Stimulated activated CD8-positive, alpha-beta memory T cell treated with anti-CD3 and anti-CD28 coated beads, Interleukin-7, amount 100 ng/mL, for 48 hours (primary cell): ENCODE measurements around the gene CHAC1.

Experiments used
- DNase-seq, 2 donors: peaks; one replicate each; pipeline ENCODE4 v3.0.0-alpha.2; 2020; ENCODE audit warnings: low read depth in 1 of 2; ENCODE audit errors: extremely low read depth in 1 of 2

CHAC1 gene

DNA sequence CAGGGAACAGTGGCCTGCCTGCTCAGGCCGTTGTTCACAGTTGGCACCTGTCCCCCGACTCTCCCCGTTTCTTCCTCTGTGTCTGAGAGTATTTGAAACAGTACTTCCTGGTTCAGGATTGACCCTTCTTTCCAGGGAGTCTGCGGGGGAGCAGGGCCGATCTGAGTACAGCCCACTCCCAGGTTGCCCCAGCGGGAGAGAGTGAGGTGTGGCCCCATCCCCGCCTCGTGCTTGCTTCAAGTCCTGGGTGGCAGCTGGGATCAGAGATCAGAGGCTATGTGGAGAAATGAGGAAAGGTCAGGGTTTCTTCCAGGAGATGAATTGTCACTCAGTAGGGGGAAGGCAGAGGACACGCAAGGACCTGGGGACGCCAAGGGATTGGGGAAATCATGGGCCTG is 30.7 kb upstream of the CHAC1 start:
- no peak for DNase-seq

DNA sequence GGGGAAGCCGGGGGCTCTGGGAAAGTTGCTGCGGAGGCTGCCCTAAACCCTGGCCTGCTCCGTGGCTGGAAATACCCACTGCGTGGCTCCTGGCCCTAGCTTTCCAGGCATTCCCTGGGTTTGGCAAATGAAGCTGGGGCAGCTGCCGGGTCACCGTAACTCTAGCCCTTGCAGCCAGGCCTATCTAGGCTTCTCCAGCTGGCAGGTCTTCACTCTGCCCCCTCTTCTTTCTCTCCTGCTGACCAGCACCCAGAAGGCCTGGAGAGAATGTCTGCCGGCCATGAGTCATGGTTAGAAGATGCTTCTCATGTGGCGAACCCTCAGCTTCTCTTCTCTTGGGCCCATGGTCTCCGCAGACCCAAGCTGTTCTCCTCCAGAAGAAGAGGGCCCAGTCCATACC is 29.7 kb upstream of the CHAC1 start:
- DNase-seq, result no peak

DNA sequence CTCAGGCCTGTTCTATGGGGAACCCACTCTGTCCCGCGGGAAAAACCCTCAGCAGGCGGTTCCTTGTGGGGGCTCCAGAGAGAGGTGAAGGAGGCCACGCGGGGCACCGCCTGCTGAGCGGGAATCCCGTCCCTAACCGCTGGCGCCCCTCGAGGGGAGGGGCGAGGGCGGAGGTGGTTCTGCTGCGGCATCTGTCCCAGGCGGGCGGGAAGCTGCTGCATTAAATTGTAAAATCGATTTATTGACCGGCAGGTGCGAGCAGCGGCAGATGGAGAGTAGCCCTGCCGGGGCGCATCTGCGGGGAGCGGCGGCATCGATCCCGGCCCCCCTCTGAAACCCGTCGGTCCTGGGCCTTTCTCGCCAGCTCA is 27.8 kb upstream of the CHAC1 start:
- DNase-seq, result no peak

DNA sequence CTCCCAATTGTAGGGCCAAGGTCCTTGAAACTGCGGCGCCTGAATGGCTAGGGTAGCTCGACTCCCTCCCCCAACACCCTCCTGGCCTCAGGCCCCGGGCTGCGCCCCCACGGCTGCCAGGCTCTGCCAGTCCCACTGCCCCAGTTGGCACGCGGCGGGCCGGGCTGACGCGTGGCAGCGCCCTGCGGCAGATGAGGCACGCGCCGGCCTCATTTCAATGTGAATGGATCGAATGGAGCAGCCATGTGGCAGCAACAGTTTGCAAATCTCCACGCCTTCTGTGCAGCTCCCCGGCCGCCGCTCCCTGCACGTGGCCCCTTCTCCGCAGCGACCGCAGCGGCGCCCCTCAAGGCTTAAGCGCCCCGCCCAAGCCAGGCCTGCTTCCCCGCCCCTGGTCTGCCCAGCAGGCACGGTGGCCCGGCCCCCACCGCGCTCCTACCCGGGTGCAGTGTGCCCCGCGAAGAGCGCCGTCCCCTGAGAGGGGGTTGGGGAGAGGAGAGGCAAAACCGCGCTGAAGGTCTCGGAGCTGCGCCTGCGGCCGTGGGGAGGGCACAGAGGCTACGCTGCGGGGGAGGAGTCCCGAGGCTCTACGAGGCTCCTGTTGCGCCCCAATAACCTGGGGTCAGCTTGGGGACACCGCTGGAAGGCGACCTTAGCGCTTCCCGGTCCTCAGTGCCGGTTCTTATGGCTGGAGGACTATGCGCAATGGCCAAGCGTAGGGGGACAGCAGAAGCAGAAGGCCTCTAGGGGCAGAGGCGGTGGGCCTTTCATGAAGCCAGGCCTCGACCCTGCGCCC is 27.2 kb upstream of the CHAC1 start:
- no peak for DNase-seq

DNA sequence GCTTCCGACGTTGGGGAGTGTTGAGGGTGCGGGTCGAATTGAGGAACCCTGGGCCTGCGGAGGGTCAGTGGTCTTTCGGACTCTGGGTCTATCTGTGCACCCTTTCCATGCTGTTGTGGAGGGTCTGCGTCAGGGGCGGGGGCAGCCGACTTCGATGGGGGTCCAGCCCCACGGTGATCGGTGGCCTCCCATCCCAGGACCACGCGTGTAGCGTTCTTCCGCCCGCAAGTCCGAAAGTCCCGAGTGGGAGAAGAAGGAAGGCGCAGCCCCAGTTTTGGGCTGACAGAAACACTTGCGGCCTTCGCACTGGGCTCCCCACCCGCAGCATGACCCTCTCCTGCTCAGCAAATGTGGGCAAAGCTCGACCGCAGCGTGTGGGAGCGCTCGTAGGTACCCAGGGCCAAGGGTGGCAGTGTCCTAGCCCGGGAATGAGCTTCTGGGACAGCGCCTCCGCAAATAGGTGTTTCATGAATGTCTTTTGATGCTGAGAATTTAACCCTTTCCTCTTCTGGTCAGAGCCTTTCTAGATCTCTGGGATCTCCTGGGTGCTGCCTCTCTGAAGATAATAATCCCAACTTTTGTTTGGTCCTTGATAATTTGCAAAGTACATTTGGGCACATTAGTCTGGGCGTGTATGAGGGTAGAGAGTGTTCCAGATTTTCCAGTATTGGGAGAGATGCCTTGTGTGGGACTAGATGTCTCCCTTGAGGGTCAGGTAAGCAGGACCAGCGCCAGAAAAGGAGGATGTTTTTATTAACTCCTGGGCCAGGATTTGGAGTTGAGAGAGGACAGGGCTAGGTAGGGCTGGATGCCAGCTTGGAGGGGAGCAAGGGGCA is 26.4 kb upstream of the CHAC1 start:
- no peak for DNase-seq

DNA sequence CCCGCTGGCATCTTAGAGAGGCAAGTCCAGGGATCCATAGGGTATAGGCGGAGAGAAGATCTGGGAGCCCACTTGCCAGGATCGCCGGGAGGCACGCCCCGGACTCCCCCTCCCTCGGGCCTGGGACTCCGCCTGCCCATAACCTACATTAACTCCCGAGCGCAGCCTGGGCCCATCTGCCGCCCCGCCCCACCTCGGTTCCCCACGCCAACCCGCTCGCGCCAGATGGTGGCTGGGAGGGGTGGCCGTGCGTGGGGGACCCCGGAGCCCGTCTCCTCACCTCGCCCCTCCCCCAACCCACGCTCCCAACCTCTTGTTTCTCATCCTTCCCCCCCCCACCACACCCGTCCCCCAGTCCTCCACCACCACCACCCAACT is 25.8 kb upstream of the CHAC1 start:
- DNase-seq, result no peak

DNA sequence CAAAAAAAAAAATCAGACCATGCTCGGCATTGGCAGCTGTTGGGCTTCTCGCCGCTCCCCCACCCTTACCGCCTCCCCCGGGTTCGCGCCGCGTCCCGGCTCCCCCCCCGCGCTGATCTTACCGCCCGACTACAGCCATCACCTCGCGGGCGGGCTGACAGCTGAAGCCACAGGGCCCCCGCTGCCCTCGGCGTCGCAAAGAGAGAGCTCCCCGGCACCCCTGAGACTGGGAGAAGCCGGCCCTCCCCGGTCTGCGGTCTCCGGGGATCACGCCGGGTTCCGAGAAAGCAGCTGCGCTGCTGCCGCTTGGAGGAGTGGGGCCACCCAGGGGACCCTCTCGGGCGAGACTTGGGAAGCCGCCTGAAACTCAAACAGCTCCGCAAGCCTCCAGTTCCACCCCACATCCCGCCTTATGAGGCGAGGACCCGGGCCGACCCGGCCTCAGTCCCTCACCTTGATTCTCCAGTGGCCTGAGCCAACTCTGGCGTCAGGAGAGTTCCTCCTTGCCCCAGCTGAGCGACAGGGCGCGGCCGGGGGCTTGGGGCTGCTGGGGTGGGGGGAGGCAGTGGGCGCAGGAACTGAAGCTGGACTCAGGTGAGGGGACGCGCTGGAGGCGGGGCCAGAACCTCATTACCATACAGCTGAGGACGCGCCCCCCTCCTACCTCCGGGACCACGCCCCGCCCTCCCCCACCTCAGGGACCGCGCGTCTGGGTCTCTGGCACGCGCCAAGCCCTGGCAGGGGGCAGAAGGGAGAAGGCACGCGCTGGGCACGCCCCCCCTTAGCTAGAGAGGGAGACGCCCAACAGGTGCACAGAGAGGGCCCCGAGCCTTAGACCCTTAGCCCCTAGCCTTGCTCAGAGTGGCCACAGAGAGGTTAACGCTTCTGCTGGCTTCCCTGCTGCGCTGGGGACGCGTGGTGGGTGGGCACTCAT is 25.1 kb upstream of the CHAC1 start:
- DNase-seq, result no peak

DNA sequence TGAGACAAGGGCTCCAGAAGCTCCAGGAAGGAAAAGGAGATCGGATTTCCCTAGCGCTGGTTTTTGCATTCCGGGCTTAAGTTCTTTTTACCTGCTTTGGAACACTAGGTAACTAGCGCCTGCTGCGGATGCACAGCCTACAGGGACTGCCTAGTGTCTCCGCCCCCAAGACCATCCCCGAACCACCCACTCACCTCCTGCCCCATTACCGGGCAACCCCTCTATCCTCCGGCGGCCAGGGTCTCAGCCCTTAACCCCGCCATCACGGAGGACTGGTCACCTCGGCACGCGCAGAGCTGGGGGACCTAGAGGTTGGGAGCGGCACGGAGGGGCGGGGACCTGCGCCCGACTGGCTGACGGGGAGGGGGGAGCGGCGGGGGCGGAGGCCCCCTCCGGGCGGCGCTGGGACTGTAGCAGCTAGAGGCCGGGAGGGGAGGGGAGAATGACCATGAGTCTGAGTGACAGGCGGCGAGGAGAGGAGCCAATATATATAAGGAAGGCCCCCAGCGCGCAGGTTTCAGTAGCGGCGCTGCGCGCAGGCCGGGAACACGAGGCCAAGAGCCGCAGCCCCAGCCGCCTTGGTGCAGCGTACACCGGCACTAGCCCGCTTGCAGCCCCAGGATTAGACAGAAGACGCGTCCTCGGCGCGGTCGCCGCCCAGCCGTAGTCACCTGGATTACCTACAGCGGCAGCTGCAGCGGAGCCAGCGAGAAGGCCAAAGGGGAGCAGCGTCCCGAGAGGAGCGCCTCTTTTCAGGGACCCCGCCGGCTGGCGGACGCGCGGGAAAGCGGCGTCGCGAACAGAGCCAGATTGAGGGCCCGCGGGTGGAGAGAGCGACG is 24.2 kb upstream of the CHAC1 start, which contains the start of gene DLL4:
Gene DLL4, plus strand, starts transcription at position 520 of the 839 bp plus-strand sequence. CDS start 329 bp downstream, outside the sequence.
- no peak for DNase-seq

DNA sequence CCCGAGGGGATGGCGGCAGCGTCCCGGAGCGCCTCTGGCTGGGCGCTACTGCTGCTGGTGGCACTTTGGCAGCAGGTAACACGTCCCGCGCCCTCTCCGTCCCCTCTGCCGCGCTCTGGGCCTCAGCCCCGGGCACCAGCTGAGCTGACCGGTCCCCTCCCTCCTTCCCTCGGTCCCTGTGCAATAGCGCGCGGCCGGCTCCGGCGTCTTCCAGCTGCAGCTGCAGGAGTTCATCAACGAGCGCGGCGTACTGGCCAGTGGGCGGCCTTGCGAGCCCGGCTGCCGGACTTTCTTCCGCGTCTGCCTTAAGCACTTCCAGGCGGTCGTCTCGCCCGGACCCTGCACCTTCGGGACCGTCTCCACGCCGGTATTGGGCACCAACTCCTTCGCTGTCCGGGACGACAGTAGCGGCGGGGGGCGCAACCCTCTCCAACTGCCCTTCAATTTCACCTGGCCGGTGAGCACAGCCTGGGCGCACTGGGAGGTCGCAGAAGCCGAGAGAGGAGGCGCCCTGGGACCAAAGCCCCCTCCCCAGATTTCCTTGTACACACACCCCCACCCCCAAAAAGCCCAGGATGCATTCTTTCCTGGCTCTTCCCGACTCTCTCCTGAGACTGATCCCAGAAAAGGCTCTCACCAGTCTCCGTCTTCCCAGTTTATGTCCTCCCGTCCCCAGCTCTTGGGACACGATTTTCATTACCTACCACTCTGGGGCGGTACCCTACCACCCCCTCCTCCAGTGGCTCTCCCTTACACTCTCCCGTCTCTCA is 23.4 kb upstream of the CHAC1 start:
- DNase-seq, result no peak

DNA sequence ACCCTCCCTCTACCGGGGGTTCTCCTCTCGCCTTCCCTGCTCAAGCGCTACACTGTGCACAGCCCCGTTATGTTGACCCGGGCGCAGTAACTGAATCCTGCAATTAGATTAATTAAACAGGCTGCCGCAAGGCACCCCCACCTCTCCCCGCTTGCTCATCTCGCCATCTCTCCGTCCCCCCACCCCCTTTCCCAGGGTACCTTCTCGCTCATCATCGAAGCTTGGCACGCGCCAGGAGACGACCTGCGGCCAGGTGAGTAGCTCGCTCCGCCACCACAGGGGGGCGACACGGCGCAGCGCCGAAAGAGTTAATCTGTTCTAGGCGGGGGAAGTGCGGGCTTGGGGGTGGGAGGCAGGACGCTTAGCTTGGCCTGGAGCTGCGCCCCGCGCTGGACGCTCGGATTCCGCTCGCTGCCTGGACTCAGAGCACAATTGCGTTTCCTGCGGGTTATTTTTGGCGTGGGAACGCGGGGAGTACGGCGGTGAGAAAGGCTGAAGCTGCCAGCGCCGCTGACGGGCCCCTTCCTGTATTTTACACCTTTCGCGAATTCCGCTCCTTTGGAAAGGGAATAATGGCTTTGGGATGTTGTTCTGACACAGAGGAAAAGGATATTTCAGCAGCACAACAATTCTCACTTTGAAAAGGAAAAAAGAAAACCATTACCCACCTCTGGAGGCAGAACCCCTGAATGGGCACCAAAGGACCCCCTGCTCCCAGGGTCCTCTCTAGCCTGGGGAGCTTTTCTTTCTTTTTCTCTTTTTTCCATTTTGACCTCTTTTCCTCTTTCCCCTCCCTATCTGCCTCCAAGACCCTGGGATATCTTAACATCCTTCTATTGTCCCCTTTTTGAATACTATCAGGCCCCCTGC is 22.6 kb upstream of the CHAC1 start:
- peak in 1 of 2 donors; percentile 33 for DNase-seq

DNA sequence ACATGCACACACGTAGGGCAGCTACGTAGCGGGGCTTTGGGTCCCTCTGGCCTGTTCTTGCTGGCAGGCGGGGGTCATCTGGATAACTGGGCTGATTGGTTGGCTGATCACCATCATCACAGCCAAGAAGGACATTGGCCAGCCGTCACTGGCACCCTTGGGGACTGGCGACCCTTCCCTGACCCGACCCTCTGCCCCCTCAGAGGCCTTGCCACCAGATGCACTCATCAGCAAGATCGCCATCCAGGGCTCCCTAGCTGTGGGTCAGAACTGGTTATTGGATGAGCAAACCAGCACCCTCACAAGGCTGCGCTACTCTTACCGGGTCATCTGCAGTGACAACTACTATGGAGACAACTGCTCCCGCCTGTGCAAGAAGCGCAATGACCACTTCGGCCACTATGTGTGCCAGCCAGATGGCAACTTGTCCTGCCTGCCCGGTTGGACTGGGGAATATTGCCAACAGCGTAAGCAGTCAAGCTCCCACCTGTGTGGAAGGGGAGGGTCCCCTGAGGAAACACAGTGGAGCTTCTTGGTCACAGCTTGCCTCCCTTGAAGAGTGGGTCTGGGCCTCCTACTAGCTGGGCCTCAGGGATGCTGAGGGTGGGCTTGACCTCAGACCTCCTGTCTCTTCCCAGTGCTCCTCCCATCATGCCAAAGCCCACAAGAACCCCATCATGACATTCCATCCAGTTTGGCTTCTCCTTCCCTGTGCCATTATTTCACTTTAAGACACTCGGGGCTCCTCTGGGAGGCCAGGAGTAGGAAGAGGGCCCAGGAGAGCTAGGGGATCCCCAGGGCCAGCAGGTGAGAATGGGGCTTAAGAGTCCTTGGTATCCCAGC is 21.8 kb upstream of the CHAC1 start:
- DNase-seq, result no peak

DNA sequence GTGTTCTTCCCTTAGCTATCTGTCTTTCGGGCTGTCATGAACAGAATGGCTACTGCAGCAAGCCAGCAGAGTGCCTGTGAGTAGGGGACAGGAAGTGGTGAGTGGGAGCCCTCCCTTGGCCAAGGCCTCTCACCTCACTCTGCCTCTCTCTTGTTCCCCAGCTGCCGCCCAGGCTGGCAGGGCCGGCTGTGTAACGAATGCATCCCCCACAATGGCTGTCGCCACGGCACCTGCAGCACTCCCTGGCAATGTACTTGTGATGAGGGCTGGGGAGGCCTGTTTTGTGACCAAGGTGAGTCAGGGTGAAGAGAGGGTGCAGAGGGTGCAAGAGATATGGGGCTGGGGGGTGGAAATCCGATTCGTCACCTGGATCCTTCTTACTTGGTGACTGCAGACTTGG is 21.1 kb upstream of the CHAC1 start:
- DNase-seq, result no peak

DNA sequence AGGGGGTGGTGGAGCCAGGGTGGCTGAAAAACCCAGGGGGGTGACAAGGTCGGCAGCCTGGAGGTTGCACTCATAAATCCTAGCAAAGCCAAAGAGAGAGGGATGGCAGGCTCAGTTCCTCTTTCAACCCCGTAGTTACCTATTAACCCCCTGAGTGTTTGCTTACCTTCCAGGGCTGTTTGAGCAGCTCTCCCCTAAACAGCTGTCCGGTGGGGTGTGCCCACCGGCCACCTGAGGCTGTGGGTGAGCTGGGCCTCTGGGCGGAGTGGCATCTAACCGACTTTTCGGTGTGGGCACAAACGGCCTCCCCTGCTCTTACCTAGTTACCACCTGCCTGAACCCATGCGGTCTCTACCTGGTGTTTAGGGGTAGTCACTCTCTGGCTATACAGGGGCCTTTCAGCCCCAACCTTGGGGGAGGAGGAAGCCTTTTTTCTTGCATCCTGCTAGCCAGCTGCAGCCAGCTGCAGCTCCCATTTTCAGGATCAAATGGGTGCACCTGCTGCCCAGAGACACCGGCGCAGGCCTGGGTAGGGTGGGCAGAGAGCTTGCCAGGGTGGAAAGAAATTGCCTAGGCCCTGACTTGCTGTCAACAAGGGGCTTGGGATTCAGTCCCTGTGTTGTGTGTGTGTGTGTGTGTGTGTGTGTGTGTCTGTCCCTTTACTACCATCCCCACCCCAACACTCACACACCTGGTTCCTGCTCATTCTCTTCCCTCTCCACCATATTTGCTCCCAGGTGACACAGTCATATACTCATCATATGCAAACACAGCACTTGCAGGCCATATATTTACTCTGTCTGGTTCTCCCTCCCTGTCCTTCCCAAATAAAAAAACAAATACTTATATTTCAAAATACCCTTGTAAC is 20.4 kb upstream of the CHAC1 start:
- no peak for DNase-seq

DNA sequence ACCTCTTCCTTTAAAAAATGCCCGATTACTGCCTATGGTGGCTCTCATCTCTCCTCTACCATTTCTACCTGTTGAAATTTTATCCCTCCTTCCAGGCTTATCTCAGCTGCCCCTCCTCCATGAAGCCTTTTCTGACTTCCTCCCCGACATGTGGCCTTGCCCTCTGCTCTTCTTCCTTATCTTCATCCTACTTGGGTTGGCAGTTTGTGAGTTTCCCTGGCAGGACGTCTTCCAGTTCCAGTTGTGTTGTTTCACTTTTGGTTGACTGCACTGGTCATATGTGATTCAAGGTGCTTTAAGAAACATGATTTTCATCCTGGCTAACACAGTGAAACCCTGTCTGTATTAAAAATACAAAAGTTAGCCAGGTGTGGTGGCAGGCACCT is 19.8 kb upstream of the CHAC1 start:
- DNase-seq, result no peak

DNA sequence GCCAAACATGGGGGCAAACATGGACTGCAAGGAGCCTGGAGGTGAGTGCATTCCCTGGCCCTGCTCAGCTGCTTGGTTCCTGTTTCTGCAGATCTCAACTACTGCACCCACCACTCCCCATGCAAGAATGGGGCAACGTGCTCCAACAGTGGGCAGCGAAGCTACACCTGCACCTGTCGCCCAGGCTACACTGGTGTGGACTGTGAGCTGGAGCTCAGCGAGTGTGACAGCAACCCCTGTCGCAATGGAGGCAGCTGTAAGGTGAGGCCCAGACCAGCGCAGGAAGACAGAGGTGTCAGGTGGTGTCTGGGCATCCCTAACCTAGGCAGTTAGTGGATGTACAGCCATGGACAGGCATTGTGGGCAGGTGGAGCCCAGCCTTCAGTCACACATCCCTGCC is 18.8 kb upstream of the CHAC1 start:
- no peak for DNase-seq

DNA sequence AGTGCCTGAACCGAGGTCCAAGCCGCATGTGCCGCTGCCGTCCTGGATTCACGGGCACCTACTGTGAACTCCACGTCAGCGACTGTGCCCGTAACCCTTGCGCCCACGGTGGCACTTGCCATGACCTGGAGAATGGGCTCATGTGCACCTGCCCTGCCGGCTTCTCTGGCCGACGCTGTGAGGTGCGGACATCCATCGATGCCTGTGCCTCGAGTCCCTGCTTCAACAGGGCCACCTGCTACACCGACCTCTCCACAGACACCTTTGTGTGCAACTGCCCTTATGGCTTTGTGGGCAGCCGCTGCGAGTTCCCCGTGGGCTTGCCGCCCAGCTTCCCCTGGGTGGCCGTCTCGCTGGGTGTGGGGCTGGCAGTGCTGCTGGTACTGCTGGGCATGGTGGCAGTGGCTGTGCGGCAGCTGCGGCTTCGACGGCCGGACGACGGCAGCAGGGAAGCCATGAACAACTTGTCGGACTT is 17.0 kb upstream of the CHAC1 start:
- no peak for DNase-seq
